ENCODE data around the gene HNRNPF. TPM values are rescaled to one million over a fixed set of nuclear protein-coding genes. Genes with fewer than 3 reads are reported as not detected.

Gene HNRNPF
- total RNA-seq, 4 donors from 2014 or later = 145 to 177 (median 160) TPM

- Histone ChIP-seq H3K36me3 (no peaks in the 10 kb centered on the region), H3K27me3 (no peaks in the 10 kb centered on the region), H3K27ac (no peak overlapping the region), H3K4me1 (no peaks in the 10 kb centered on the region), H3K9me3 (no peaks in the 10 kb centered on the region), H3K4me3 (no peak overlapping the region)
- TF ChIP-seq POLR2A (IDR thresholded peaks at IDR 0.05) (no peak), CTCF (IDR thresholded peaks at IDR 0.05) (no peak)
- DNase-seq = no peak
Observed at GRCh38 chr10:43347997-43348396, 61.0 kb downstream of the HNRNPF start.

- TF ChIP-seq POLR2A (IDR thresholded peaks at IDR 0.05) (no peak), CTCF (IDR thresholded peaks at IDR 0.05) (no peak)
- Histone ChIP-seq H3K36me3 (no peaks in the 10 kb centered on the region), H3K27ac (no peak overlapping the region), H3K9me3 (no peaks in the 10 kb centered on the region), H3K27me3 (no peaks in the 10 kb centered on the region), H3K4me3 (no peak overlapping the region), H3K4me1 (no peaks in the 10 kb centered on the region)
- DNase-seq = no peak
Observed at GRCh38 chr10:43344051-43344450, 64.9 kb downstream of the HNRNPF start.

- H3K4me1 ChIP-seq = no peaks in the 10 kb centered on the region
- H3K27me3 ChIP-seq = no peaks in the 10 kb centered on the region
- H3K27ac ChIP-seq = no peak overlapping the region
- H3K4me3 ChIP-seq = no peak overlapping the region
- no peak for DNase-seq
- no peaks in the 10 kb centered on the region for H3K9me3 ChIP-seq
- H3K36me3 ChIP-seq = no peaks in the 10 kb centered on the region
- TF ChIP-seq POLR2A (IDR thresholded peaks at IDR 0.05) (no peak), CTCF (IDR thresholded peaks at IDR 0.05) (no peak)
Observed at GRCh38 chr10:43343126-43343525, 65.9 kb downstream of the HNRNPF start.

GRCh38 chr10:43342279-43343125 lies 66.5 kb downstream of the HNRNPF start:
- H3K27ac ChIP-seq = no peak overlapping the region
- H3K4me1 ChIP-seq = no peaks in the 10 kb centered on the region
- H3K4me3 ChIP-seq = no peak overlapping the region
- H3K9me3 ChIP-seq = no peaks in the 10 kb centered on the region
- TF ChIP-seq POLR2A (IDR thresholded peaks at IDR 0.05) (no peak), CTCF (IDR thresholded peaks at IDR 0.05) (no peak)
- DNase-seq = no peak
- H3K27me3 ChIP-seq = no peaks in the 10 kb centered on the region
- H3K36me3 ChIP-seq = no peaks in the 10 kb centered on the region

GRCh38 chr10:43341450-43341849 lies 67.5 kb downstream of the HNRNPF start:
- peaks cover 0 to 5% (median 0%) of the 10 kb centered on the region in 4 donors for H3K4me1 ChIP-seq
- no peak for TF ChIP-seq CTCF (IDR thresholded peaks at IDR 0.05)
- TF ChIP-seq POLR2A (IDR thresholded peaks at IDR 0.05) = no peak
- H3K36me3 ChIP-seq = no peaks in the 10 kb centered on the region
- H3K9me3 ChIP-seq = no peaks in the 10 kb centered on the region
- DNase-seq = no peak
- no peak overlapping the region for H3K4me3 ChIP-seq
- H3K27ac ChIP-seq = no peak overlapping the region
- no peaks in the 10 kb centered on the region for H3K27me3 ChIP-seq

Data from Peyer's patch (tissue), 4 donors.